Amygdala (tissue), 56 donors: ENCODE measurements around the gene LRRC74B.
"Not testable (repeated sequence)": the region's sequence is repeated elsewhere in the genome, so short reads cannot be mapped to it uniquely, and the experiment has no call there.

Experiments
- DNase-seq, 56 donors: peaks; one replicate each; lab custom pipeline; 2025; lab: John Stamatoyannopoulos, UW

Gene LRRC74B

GRCh38 chr22:21045585-21046294 is at the start of gene LRRC74B:
TSS of gene LRRC74B (plus strand) at chr22:21045946. CDS start at chr22:21045987, 41 bp downstream.
- DNase-seq = peak in 55 of 56 donors; percentile 25 to 91 (median 78)

- DNase-seq = no peak
Observed at GRCh38 chr22:20996031-20996410, 49.7 kb upstream of the LRRC74B start.

- DNase-seq = no peak
Observed at GRCh38 chr22:20996598-20997535, 48.9 kb upstream of the LRRC74B start.

GRCh38 chr22:20997536-20998257 is 48.0 kb upstream of the LRRC74B start:
- DNase-seq = no peak

- DNase-seq = no peak
Observed at GRCh38 chr22:20998411-20999336, 47.1 kb upstream of the LRRC74B start.

- no peak for DNase-seq
Observed at GRCh38 chr22:20999350-21000206, 46.2 kb upstream of the LRRC74B start.

- no peak for DNase-seq
Observed at GRCh38 chr22:21000207-21000986, 45.3 kb upstream of the LRRC74B start.

GRCh38 chr22:21000987-21001600 is 44.7 kb upstream of the LRRC74B start:
- DNase-seq = peak in 5 of 56 donors; percentile 51 to 64 (median 54)

- DNase-seq = peak; percentile 71 to 99 (median 94)
Observed at GRCh38 chr22:21001601-21002325, 44.0 kb upstream of the LRRC74B start, which contains the start of gene THAP7. TSS of gene THAP7 (minus strand) at chr22:21002118. CDS start at chr22:21001911, 207 bp downstream.

- DNase-seq = no peak
Observed at GRCh38 chr22:21003782-21004181, 42.0 kb upstream of the LRRC74B start.

- DNase-seq = not testable (repeated sequence)
Observed at GRCh38 chr22:21009208-21009607, 36.5 kb upstream of the LRRC74B start.

- no peak for DNase-seq
Observed at GRCh38 chr22:21009638-21010425, 35.9 kb upstream of the LRRC74B start.

- no peak for DNase-seq
Observed at GRCh38 chr22:21010426-21011113, 35.2 kb upstream of the LRRC74B start.

GRCh38 chr22:21012446-21013407 is 33.0 kb upstream of the LRRC74B start:
- DNase-seq = no peak
